ENCODE data around the gene PLCH2. TPM values are rescaled to one million over a fixed set of nuclear protein-coding genes. Genes with fewer than 3 reads are reported as not detected.

Gene PLCH2
- total and polyA plus RNA-seq, 2 of the 13 experiments (the other 11 are each of a cell fraction or from before 2014, with no cell fraction given): 0.15 to 0.67 TPM

DNA sequence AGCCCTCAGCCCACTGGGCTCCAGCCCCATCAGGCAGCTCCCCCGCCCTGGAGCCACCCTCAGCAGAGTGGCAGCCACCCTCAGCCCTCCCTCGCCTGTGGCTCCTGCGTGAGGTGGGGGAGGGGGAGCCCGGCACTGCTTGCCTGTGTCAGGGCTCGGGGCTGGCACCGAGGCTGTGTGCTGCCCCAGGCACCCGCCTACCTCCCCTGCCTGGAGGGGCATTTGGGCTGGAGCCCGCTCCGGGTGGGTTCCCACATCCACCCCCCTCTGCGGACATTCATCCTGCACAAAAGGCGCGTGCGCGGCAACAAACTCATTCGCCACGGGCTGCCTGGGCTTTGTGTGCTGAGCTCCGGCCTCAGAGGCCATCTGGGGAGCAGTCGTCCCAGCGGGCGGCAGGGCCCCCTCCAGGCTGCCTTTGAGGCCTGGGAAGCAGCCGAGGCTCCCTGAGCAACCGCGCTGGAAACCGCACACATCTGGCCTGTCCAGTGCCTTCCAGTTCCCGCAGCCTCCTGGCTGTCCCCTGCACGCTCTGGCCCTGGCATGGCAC lies 67.5 kb downstream of the PLCH2 start (continued):
- TF ChIP-seq, protein P1, sequence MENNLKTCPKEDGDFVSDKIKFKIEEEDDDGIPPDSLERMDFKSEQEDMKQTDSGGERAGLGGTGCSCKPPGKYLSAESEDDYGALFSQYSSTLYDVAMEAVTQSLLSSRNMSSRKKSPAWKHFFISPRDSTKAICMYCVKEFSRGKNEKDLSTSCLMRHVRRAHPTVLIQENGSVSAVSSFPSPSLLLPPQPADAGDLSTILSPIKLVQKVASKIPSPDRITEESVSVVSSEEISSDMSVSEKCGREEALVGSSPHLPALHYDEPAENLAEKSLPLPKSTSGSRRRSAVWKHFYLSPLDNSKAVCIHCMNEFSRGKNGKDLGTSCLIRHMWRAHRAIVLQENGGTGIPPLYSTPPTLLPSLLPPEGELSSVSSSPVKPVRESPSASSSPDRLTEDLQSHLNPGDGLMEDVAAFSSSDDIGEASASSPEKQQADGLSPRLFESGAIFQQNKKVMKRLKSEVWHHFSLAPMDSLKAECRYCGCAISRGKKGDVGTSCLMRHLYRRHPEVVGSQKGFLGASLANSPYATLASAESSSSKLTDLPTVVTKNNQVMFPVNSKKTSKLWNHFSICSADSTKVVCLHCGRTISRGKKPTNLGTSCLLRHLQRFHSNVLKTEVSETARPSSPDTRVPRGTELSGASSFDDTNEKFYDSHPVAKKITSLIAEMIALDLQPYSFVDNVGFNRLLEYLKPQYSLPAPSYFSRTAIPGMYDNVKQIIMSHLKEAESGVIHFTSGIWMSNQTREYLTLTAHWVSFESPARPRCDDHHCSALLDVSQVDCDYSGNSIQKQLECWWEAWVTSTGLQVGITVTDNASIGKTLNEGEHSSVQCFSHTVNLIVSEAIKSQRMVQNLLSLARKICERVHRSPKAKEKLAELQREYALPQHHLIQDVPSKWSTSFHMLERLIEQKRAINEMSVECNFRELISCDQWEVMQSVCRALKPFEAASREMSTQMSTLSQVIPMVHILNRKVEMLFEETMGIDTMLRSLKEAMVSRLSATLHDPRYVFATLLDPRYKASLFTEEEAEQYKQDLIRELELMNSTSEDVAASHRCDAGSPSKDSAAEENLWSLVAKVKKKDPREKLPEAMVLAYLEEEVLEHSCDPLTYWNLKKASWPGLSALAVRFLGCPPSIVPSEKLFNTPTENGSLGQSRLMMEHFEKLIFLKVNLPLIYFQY (CRISPR knock-in tag; IDR thresholded peaks at IDR 0.05; ENCODE audit: borderline replicate concordance): no peak
- TF ChIP-seq, protein P2, sequence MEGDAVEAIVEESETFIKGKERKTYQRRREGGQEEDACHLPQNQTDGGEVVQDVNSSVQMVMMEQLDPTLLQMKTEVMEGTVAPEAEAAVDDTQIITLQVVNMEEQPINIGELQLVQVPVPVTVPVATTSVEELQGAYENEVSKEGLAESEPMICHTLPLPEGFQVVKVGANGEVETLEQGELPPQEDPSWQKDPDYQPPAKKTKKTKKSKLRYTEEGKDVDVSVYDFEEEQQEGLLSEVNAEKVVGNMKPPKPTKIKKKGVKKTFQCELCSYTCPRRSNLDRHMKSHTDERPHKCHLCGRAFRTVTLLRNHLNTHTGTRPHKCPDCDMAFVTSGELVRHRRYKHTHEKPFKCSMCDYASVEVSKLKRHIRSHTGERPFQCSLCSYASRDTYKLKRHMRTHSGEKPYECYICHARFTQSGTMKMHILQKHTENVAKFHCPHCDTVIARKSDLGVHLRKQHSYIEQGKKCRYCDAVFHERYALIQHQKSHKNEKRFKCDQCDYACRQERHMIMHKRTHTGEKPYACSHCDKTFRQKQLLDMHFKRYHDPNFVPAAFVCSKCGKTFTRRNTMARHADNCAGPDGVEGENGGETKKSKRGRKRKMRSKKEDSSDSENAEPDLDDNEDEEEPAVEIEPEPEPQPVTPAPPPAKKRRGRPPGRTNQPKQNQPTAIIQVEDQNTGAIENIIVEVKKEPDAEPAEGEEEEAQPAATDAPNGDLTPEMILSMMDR (CRISPR knock-in tag; IDR thresholded peaks at IDR 0.05): peak; percentile 41
- TF ChIP-seq MYC (CRISPR knock-in tag; IDR thresholded peaks at IDR 0.05; ENCODE audit: borderline replicate concordance) (peak; percentile 45; the same call in 1 of the 2 replicates), DMAP1 (CRISPR knock-in tag; IDR thresholded peaks at IDR 0.05) (0 out of 2 replicates have a peak, but pooled peaks have one; percentile 11), ZNF766 (CRISPR knock-in tag; IDR thresholded peaks at IDR 0.05; ENCODE audit: borderline replicate concordance) (no peak), ZNF562 (CRISPR knock-in tag; IDR thresholded peaks at IDR 0.05; ENCODE audit: borderline replicate concordance) (no peak), BORCS8-MEF2B (CRISPR knock-in tag; IDR thresholded peaks at IDR 0.05) (no peak)
- TF ChIP-seq, protein P3, sequence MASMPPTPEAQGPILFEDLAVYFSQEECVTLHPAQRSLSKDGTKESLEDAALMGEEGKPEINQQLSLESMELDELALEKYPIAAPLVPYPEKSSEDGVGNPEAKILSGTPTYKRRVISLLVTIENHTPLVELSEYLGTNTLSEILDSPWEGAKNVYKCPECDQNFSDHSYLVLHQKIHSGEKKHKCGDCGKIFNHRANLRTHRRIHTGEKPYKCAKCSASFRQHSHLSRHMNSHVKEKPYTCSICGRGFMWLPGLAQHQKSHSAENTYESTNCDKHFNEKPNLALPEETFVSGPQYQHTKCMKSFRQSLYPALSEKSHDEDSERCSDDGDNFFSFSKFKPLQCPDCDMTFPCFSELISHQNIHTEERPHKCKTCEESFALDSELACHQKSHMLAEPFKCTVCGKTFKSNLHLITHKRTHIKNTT (CRISPR knock-in tag; IDR thresholded peaks at IDR 0.05): no peak
- TF ChIP-seq, protein P4, sequence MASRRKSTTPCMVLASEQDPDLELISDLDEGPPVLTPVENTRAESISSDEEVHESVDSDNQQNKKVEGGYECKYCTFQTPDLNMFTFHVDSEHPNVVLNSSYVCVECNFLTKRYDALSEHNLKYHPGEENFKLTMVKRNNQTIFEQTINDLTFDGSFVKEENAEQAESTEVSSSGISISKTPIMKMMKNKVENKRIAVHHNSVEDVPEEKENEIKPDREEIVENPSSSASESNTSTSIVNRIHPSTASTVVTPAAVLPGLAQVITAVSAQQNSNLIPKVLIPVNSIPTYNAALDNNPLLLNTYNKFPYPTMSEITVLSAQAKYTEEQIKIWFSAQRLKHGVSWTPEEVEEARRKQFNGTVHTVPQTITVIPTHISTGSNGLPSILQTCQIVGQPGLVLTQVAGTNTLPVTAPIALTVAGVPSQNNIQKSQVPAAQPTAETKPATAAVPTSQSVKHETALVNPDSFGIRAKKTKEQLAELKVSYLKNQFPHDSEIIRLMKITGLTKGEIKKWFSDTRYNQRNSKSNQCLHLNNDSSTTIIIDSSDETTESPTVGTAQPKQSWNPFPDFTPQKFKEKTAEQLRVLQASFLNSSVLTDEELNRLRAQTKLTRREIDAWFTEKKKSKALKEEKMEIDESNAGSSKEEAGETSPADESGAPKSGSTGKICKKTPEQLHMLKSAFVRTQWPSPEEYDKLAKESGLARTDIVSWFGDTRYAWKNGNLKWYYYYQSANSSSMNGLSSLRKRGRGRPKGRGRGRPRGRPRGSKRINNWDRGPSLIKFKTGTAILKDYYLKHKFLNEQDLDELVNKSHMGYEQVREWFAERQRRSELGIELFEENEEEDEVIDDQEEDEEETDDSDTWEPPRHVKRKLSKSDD (CRISPR knock-in tag; IDR thresholded peaks at IDR 0.05; ENCODE audit: low read depth): no peak
- TF ChIP-seq, protein P5, sequence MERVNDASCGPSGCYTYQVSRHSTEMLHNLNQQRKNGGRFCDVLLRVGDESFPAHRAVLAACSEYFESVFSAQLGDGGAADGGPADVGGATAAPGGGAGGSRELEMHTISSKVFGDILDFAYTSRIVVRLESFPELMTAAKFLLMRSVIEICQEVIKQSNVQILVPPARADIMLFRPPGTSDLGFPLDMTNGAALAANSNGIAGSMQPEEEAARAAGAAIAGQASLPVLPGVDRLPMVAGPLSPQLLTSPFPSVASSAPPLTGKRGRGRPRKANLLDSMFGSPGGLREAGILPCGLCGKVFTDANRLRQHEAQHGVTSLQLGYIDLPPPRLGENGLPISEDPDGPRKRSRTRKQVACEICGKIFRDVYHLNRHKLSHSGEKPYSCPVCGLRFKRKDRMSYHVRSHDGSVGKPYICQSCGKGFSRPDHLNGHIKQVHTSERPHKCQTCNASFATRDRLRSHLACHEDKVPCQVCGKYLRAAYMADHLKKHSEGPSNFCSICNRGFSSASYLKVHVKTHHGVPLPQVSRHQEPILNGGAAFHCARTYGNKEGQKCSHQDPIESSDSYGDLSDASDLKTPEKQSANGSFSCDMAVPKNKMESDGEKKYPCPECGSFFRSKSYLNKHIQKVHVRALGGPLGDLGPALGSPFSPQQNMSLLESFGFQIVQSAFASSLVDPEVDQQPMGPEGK (CRISPR knock-in tag; IDR thresholded peaks at IDR 0.05): peak; percentile 54; the same call in 1 of the 2 replicates
- TF ChIP-seq, protein P6, sequence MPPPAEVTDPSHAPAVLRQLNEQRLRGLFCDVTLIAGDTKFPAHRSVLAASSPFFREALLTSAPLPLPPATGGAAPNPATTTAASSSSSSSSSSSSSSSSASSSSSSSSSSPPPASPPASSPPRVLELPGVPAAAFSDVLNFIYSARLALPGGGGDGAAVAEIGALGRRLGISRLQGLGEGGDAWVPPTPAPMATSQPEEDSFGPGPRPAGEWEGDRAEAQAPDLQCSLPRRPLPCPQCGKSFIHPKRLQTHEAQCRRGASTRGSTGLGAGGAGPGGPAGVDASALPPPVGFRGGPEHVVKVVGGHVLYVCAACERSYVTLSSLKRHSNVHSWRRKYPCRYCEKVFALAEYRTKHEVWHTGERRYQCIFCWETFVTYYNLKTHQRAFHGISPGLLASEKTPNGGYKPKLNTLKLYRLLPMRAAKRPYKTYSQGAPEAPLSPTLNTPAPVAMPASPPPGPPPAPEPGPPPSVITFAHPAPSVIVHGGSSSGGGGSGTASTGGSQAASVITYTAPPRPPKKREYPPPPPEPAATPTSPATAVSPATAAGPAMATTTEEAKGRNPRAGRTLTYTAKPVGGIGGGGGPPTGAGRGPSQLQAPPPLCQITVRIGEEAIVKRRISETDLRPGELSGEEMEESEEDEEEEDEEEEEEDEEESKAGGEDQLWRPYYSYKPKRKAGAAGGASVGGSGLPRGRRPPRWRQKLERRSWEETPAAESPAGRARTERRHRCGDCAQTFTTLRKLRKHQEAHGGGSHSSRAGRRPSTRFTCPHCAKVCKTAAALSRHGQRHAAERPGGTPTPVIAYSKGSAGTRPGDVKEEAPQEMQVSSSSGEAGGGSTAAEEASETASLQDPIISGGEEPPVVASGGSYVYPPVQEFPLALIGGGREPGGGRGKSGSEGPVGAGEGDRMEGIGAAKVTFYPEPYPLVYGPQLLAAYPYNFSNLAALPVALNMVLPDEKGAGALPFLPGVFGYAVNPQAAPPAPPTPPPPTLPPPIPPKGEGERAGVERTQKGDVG (CRISPR knock-in tag; IDR thresholded peaks at IDR 0.05; ENCODE audit: borderline replicate concordance): no peak

All from HepG2 (cell line).